Prostate gland (tissue), 2 donors: Measurements from ENCODE around the gene CENPB. TPM values are rescaled to one million over a fixed set of nuclear protein-coding genes. Genes with fewer than 3 reads are reported as not detected.

Experiments
- DNase-seq: peaks from one replicate; pipeline ENCODE4 v3.0.0-alpha.2; 2019; ENCODE audit warnings: low spot score
- H3K27ac ChIP-seq, 2 donors: fragments of 200-600 bp; sonication (generic); 2 replicates each; pipeline ENCODE4 v1.5.1; 2017 to 2019
- H3K27me3 ChIP-seq: fragments of 200-600 bp; sonication (generic); replicated peaks from 2 replicates; pipeline ENCODE4 v1.5.1; 2019; ENCODE audit not compliant: insufficient read depth
- H3K36me3 ChIP-seq, 2 donors: fragments of 200-600 bp; sonication (generic); 1 replicate in 1 of 2; 2 replicates in 1 of 2; pipeline versions ENCODE4 v1.5.1 to v1.8.1; 2017 to 2019
- H3K4me1 ChIP-seq: fragments of 200-600 bp; sonication (generic); replicated peaks from 2 replicates; pipeline ENCODE4 v1.5.1; 2019
- H3K4me3 ChIP-seq, 2 donors: fragments of 200-600 bp; sonication (generic); 2 replicates each; pipeline ENCODE4 v1.5.1; 2017 to 2019
- H3K9me3 ChIP-seq: fragments of 200-600 bp; sonication (generic); 2 replicates; pipeline ENCODE4 v1.5.1; 2017
- POLR2A ChIP-seq: fragments of 450-650 bp; IDR thresholded peaks from one replicate; pipeline ENCODE4 v1.6.1; 2016; ENCODE audit warnings: antibody characterized with exemption, mild to moderate bottlenecking
- POLR2AphosphoS5 ChIP-seq: sonication (generic); formaldehyde crosslinking; IDR thresholded peaks from one replicate; pipeline ENCODE4 v1.6.1; 2017; ENCODE audit warnings: antibody characterized with exemption
- WGBS: methylation state at CpG from one replicate; pipeline ENCODE4 v1.1.5; 2018; 5-methylcytosine and 5-hydroxymethylcytosine counted together
- intact Hi-C: fragments of 100-400 bp; cut with DNase I; formaldehyde crosslinking; loops from one replicate; pipeline ENCODE4 v1.14.2; 2022
- total RNA-seq, 2 donors: library from RNA; depleted of rRNA; stranded (reverse); fragments of >200 nt; gene quantifications; one replicate each; pipeline ENCODE4 v1.1.0, GENCODE V29; 2016
- TF ChIP-seq, protein P1 (sequence below), 4 experiments: fragments of 200-600 bp in 2 of 4; fragments of 450-650 bp in 2 of 4; sonication (generic) in 2 of 4; IDR thresholded peaks; 1 replicate in 3 of 4; 2 replicates in 1 of 4; pipeline ENCODE4 v1.5.1; 2016 to 2019; ENCODE audit warnings: antibody characterized with exemption in 4 of 4, mild to moderate bottlenecking in 2 of 4, moderate library complexity in 2 of 4

Gene CENPB
- total RNA-seq, 2 donors from 2014 or later, result 76.6 to 86.9 TPM

DNA sequence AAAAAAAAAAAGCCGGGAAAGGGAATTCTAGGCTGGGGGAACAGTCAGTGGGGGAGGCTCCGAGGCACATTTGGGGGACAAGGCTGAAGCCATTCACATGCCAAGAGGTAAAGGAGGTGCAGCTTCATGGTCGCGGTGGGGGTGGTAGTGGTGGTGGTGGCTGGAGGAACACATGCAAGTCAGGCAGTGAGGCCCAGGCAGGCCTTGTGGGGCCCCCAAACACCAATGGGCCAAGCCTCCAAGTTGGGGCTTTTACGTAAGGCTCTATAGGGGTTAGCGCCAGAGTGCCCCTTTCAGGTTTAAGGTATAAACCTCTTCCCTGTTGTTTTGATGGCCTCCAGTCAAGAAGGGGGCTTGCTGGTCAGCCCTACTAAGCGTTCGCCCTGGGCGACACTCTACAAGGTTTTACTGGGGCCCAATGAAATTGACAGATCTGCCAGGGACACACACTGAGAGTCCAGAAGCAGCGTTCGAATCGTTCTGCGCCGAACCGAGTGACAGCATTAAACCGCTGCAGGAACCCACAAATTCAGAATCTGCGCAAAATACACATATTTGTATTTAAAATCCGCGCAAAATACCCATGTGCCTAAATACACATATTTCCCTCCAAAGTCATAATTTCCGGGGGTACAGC lies 33.0 kb upstream of the CENPB start:
- WGBS, result 61% methylated on average over 20 of the region's 20 CpGs
- DNase-seq, result no peak
- peaks cover 0 to 6% of the 10 kb centered on the region in 2 donors for H3K36me3 ChIP-seq
- no peaks in the 10 kb centered on the region for H3K4me1 ChIP-seq
- H3K9me3 ChIP-seq, result no peaks in the 10 kb centered on the region
- peak overlapping the region; percentile 59 to 63 for H3K4me3 ChIP-seq
- no peak for TF ChIP-seq POLR2AphosphoS5
- TF ChIP-seq POLR2A, result no peak
- TF ChIP-seq, protein P1, sequence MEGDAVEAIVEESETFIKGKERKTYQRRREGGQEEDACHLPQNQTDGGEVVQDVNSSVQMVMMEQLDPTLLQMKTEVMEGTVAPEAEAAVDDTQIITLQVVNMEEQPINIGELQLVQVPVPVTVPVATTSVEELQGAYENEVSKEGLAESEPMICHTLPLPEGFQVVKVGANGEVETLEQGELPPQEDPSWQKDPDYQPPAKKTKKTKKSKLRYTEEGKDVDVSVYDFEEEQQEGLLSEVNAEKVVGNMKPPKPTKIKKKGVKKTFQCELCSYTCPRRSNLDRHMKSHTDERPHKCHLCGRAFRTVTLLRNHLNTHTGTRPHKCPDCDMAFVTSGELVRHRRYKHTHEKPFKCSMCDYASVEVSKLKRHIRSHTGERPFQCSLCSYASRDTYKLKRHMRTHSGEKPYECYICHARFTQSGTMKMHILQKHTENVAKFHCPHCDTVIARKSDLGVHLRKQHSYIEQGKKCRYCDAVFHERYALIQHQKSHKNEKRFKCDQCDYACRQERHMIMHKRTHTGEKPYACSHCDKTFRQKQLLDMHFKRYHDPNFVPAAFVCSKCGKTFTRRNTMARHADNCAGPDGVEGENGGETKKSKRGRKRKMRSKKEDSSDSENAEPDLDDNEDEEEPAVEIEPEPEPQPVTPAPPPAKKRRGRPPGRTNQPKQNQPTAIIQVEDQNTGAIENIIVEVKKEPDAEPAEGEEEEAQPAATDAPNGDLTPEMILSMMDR (IDR thresholded peaks at IDR 0.05), result no peak
- no peaks in the 10 kb centered on the region for H3K27me3 ChIP-seq
- H3K27ac ChIP-seq, result peak overlapping the region; percentile 99
- intact Hi-C loops, result loop anchor here (1.0 to 2.0 kb wide), 2 partner anchors 27 to 33 kb away; partner anchors contain the start of genes CENPB and MAVS

DNA sequence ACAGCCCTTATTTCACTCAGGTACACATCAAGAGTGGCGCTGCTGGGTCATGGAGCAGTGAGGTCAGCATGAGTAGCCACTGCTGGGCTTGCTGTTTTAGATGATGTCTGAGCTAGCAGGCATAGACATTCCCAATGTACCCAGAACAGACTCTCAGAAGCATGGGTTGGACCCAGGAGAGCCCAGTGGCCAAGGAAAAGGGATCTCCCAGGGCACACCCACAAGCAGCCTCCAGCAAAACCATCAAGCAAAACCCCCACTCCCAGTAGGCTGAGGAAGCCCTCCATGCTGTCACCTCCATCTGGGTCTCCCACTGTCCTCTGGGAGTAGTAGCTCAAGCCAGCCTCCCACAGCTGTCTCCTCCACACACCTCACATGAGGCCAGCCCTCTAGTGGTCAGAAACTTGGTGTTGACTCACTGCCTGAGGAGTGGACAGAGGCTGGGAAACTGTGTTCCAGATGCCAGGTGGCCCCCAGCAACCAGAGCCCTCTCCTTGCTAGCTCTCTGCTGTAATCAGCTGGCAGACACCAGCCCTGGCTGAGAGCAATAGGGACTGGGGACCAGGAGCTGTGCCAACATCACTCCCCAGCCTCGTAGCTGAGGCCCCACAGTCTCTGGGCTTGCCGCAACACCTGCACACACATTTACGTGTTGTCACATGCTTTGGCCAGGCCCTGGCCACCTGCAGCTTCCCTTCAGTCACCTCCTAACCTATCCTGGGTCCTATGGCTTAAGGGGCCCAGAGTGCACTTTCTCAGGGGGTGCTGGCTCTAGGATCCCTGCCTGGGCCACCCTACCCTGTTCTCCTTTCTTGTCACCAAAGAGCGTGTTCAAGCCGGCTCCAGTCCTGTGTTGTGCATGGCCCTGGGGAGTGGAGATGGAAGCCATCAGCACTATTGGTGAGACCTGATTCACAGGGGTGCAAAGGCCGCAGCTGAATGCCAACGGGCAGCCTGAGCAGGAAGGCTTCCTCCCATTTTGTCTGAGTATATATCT lies 31.9 kb upstream of the CENPB start:
- Histone ChIP-seq H3K4me3 (no peak overlapping the region), H3K27ac (peak overlapping the region; percentile 8 to 99), H3K4me1 (no peaks in the 10 kb centered on the region), H3K9me3 (no peaks in the 10 kb centered on the region), H3K27me3 (no peaks in the 10 kb centered on the region), H3K36me3 (peaks cover 0 to 6% of the 10 kb centered on the region in 2 donors)
- 78% methylated on average over 8 of the region's 8 CpGs for WGBS
- DNase-seq, result peak; percentile 64
- intact Hi-C loops, result no loop called here
- peak; percentile 13 for TF ChIP-seq POLR2AphosphoS5
- TF ChIP-seq, protein P1 (IDR thresholded peaks at IDR 0.05), result peak in 3 of 4 experiments; percentile 36 to 68 (median 59)
- no peak for TF ChIP-seq POLR2A

DNA sequence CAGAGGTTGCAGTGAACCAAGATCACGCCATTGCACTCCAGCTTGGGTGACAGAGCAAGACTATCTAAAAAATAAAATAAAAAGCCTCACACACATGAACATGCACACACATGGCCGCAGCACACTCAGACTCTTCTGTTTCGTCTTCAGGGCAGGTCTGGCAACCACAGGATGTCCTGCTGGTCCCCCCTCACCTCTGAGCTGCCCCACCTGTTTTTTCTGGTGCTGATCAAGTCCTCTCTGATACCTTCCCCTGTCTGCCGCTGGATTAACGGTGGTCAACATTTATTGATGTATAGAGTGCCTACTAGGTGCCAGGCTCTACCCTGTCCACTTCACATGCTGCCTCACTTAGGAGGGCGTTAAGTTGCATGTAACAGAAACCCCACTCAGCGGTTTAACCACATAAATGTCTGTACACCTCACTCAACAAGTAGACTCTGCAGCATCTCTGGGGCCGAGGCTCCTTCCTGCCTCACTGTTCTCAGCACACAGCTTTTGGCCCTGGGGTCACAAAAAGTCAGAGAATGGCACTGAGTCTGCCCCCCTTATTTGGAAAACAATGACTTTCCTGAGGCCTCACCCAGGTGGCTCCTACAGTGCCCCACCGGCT lies 29.3 kb upstream of the CENPB start:
- no peak overlapping the region for H3K4me3 ChIP-seq
- no peaks in the 10 kb centered on the region for H3K36me3 ChIP-seq
- DNase-seq, result no peak
- H3K27me3 ChIP-seq, result no peaks in the 10 kb centered on the region
- H3K9me3 ChIP-seq, result no peaks in the 10 kb centered on the region
- no peak for TF ChIP-seq POLR2A
- TF ChIP-seq, protein P1 (IDR thresholded peaks at IDR 0.05), result no peak
- TF ChIP-seq POLR2AphosphoS5, result no peak
- H3K4me1 ChIP-seq, result peaks cover 5% of the 10 kb centered on the region
- intact Hi-C loops, result no loop called here
- 77% methylated on average over 9 of the region's 9 CpGs for WGBS
- no peak overlapping the region for H3K27ac ChIP-seq

DNA sequence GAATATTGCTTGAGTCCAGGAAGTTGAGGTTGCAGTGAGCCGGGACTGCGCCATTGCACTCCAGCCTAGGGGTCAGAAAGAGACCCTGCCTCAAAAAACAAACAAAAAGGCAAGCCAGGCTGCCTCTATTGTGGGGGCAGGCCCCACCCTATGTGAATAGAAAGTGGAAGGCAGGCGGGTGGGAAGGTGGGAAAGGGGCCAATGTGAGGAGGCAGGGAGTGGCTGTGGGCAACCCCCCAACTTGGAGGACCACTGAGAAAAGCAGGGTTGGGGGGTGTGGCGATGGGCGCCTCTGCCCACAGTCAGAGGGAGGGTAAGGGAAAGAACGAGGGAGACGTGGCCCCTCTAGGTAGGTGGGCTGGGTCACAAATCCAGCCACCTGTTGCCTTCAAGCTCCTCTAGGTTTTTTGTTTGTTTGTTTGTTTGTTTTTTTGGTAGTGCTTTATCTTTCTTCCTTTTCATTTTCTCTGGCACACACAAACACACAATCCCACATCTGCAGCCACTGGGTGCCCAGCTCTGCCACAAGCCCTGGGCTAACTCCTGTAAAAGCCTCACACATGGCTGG lies 28.5 kb upstream of the CENPB start:
- no peak for DNase-seq
- Histone ChIP-seq H3K9me3 (no peaks in the 10 kb centered on the region), H3K27me3 (no peaks in the 10 kb centered on the region), H3K4me3 (no peak overlapping the region), H3K27ac (no peak overlapping the region), H3K4me1 (peaks cover 5% of the 10 kb centered on the region), H3K36me3 (no peaks in the 10 kb centered on the region)
- intact Hi-C loops, result no loop called here
- 82% methylated on average over 7 of the region's 7 CpGs for WGBS
- TF ChIP-seq, protein P1 (IDR thresholded peaks at IDR 0.05), result no peak
- TF ChIP-seq POLR2A, result no peak
- no peak for TF ChIP-seq POLR2AphosphoS5
